NCI-H82 (cell line): ENCODE measurements around the gene HPX.

ENCODE experiments used
- DNase-seq: peaks from one replicate; lab custom pipeline; 2025; lab: John Stamatoyannopoulos, UW

The HPX gene

GRCh38 chr11:6389905-6390717, 50.7 kb downstream of the HPX start, which contains the start of gene SMPD1:
TSS of gene SMPD1 (plus strand) at chr11:6390474. CDS start at chr11:6390599, 125 bp downstream.
- DNase-seq, result peak; percentile 90

- no peak for DNase-seq
Measured at GRCh38 chr11:6388748-6389147, 52.0 kb downstream of the HPX start.

GRCh38 chr11:6387811-6388599, 52.8 kb downstream of the HPX start:
- no peak for DNase-seq

GRCh38 chr11:6385046-6385777, 55.6 kb downstream of the HPX start:
- DNase-seq, result no peak
